ENCODE results near the gene GLI1.
A peak's percentile ranks its signal among the peaks of the same experiment; 100 is the strongest.

The GLI1 gene

GRCh38 chr12:57431654-57432188 is 27.9 kb upstream of the GLI1 start:
- H3K4me2 ChIP-seq (ENCODE audit: low read length) = peak overlapping the region; percentile 70
- H3K36me3 ChIP-seq (replicated peaks; ENCODE audit: low read depth, low read length) = no peaks in the 10 kb centered on the region
- H3K79me2 ChIP-seq (ENCODE audit: low read length) = peaks cover 19% of the 10 kb centered on the region
- no peaks in the 10 kb centered on the region for H3K9me3 ChIP-seq (ENCODE audit: insufficient read depth, low read length)
- H2AFZ ChIP-seq (ENCODE audit: low read depth, low read length) = peak overlapping the region; percentile 75
- peak overlapping the region; percentile 94 for H3K4me3 ChIP-seq (ENCODE audit: low read length)
- peaks cover 14% of the 10 kb centered on the region for H3K4me1 ChIP-seq (ENCODE audit: low read length)
- H3K27ac ChIP-seq (ENCODE audit: low read length) = peak overlapping the region; percentile 54
- H4K20me1 ChIP-seq (ENCODE audit: insufficient read depth, low read length) = no peaks in the 10 kb centered on the region
- TF ChIP-seq, protein P1, sequence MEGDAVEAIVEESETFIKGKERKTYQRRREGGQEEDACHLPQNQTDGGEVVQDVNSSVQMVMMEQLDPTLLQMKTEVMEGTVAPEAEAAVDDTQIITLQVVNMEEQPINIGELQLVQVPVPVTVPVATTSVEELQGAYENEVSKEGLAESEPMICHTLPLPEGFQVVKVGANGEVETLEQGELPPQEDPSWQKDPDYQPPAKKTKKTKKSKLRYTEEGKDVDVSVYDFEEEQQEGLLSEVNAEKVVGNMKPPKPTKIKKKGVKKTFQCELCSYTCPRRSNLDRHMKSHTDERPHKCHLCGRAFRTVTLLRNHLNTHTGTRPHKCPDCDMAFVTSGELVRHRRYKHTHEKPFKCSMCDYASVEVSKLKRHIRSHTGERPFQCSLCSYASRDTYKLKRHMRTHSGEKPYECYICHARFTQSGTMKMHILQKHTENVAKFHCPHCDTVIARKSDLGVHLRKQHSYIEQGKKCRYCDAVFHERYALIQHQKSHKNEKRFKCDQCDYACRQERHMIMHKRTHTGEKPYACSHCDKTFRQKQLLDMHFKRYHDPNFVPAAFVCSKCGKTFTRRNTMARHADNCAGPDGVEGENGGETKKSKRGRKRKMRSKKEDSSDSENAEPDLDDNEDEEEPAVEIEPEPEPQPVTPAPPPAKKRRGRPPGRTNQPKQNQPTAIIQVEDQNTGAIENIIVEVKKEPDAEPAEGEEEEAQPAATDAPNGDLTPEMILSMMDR (IDR thresholded peaks at IDR 0.05; ENCODE audit: low read depth, low read length) = no peak
- TF ChIP-seq EZH2phosphoT487 (IDR thresholded peaks at IDR 0.05; ENCODE audit: low read depth) = no peak
- H3K9ac ChIP-seq (ENCODE audit: low read length) = peak overlapping the region; percentile 85
- no peaks in the 10 kb centered on the region for H3K27me3 ChIP-seq (ENCODE audit: low read depth, low read length)

- no peak overlapping the region for H3K4me3 ChIP-seq (ENCODE audit: low read length)
- H3K36me3 ChIP-seq (replicated peaks; ENCODE audit: low read depth, low read length) = no peaks in the 10 kb centered on the region
- H3K4me1 ChIP-seq (ENCODE audit: low read length) = peaks cover 14% of the 10 kb centered on the region
- no peak overlapping the region for H3K4me2 ChIP-seq (ENCODE audit: low read length)
- H3K27ac ChIP-seq (ENCODE audit: low read length) = no peak overlapping the region
- no peaks in the 10 kb centered on the region for H3K27me3 ChIP-seq (ENCODE audit: low read depth, low read length)
- H4K20me1 ChIP-seq (ENCODE audit: insufficient read depth, low read length) = no peaks in the 10 kb centered on the region
- TF ChIP-seq EZH2phosphoT487 (IDR thresholded peaks at IDR 0.05; ENCODE audit: low read depth) = no peak
- TF ChIP-seq, protein P1 (IDR thresholded peaks at IDR 0.05; ENCODE audit: low read depth, low read length) = no peak
- no peak overlapping the region for H3K9ac ChIP-seq (ENCODE audit: low read length)
- peaks cover 18% of the 10 kb centered on the region for H3K79me2 ChIP-seq (ENCODE audit: low read length)
- no peaks in the 10 kb centered on the region for H3K9me3 ChIP-seq (ENCODE audit: insufficient read depth, low read length)
- no peak overlapping the region for H2AFZ ChIP-seq (ENCODE audit: low read depth, low read length)
Measured at GRCh38 chr12:57433370-57433769, 26.2 kb upstream of the GLI1 start.

- Histone ChIP-seq H3K9me3 (ENCODE audit: insufficient read depth, low read length) (no peaks in the 10 kb centered on the region), H3K4me3 (ENCODE audit: low read length) (no peak within 1 kb of the TSS), H3K27me3 (ENCODE audit: low read depth, low read length) (no peaks in the 10 kb centered on the region), H3K27ac (ENCODE audit: low read length) (no peak within 1 kb of the TSS), H3K79me2 (ENCODE audit: low read length) (peaks cover 8% of the 10 kb centered on the region), H3K36me3 (replicated peaks; ENCODE audit: low read depth, low read length) (no peaks in the 10 kb centered on the region), H3K4me1 (ENCODE audit: low read length) (peaks cover 7% of the 10 kb centered on the region), H4K20me1 (ENCODE audit: insufficient read depth, low read length) (no peaks in the 10 kb centered on the region), H3K4me2 (ENCODE audit: low read length) (no peak within 1 kb of the TSS), H3K9ac (ENCODE audit: low read length) (no peak within 1 kb of the TSS), H2AFZ (ENCODE audit: low read depth, low read length) (no peak within 1 kb of the TSS)
- TF ChIP-seq, protein P1 (IDR thresholded peaks at IDR 0.05; ENCODE audit: low read depth, low read length) = no peak
- TF ChIP-seq EZH2phosphoT487 (IDR thresholded peaks at IDR 0.05; ENCODE audit: low read depth) = no peak
Measured at GRCh38 chr12:57434517-57435223, 24.9 kb upstream of the GLI1 start, which contains the start of gene INHBC. TSS of gene INHBC (plus strand) at chr12:57434784. CDS start at chr12:57434887, 103 bp downstream.

- Histone ChIP-seq H3K9ac (ENCODE audit: low read length) (no peak overlapping the region), H3K36me3 (replicated peaks; ENCODE audit: low read depth, low read length) (no peaks in the 10 kb centered on the region), H3K4me3 (ENCODE audit: low read length) (no peak overlapping the region), H3K4me1 (ENCODE audit: low read length) (peaks cover 5% of the 10 kb centered on the region; the same call in 1 of the 2 replicates), H2AFZ (ENCODE audit: low read depth, low read length) (no peak overlapping the region), H4K20me1 (ENCODE audit: insufficient read depth, low read length) (no peaks in the 10 kb centered on the region), H3K4me2 (ENCODE audit: low read length) (no peak overlapping the region), H3K79me2 (ENCODE audit: low read length) (peaks cover 2% of the 10 kb centered on the region; the same call in 1 of the 2 replicates), H3K27me3 (ENCODE audit: low read depth, low read length) (no peaks in the 10 kb centered on the region), H3K9me3 (ENCODE audit: insufficient read depth, low read length) (no peaks in the 10 kb centered on the region), H3K27ac (ENCODE audit: low read length) (no peak overlapping the region)
- TF ChIP-seq, protein P1 (IDR thresholded peaks at IDR 0.05; ENCODE audit: low read depth, low read length) = no peak
- no peak for TF ChIP-seq EZH2phosphoT487 (IDR thresholded peaks at IDR 0.05; ENCODE audit: low read depth)
Measured at GRCh38 chr12:57435293-57435692, 24.3 kb upstream of the GLI1 start.
